ENCODE measurements around the gene RASD1. TPM values are rescaled to one million over a fixed set of nuclear protein-coding genes. Genes with fewer than 3 reads are reported as not detected.

Gene RASD1
- total RNA-seq, 1 donor from 2014 or later: 5.6 TPM

GRCh38 chr17:17485420-17485819 is 10.8 kb downstream of the RASD1 start:
- Mint-ChIP-seq H3K27me3 (no peaks in the 10 kb centered on the region), H3K36me3 (ENCODE audit: insufficient read depth) (peaks cover 17% of the 10 kb centered on the region), H3K4me3 (ENCODE audit: low read depth) (no peak overlapping the region), H3K27ac (no peak overlapping the region), H3K9me3 (ENCODE audit: low read depth) (no peaks in the 10 kb centered on the region), H3K4me1 (ENCODE audit: low read depth) (no peaks in the 10 kb centered on the region)
- no peak for DNase-seq (ENCODE audit: low spot score, unreplicated experiment)
- TF ChIP-seq CTCF (IDR thresholded peaks at IDR 0.05; ENCODE audit: unreplicated experiment): no peak

- no peaks in the 10 kb centered on the region for H3K4me1 Mint-ChIP-seq (ENCODE audit: low read depth)
- TF ChIP-seq CTCF (IDR thresholded peaks at IDR 0.05; ENCODE audit: unreplicated experiment): no peak
- no peak overlapping the region for H3K4me3 Mint-ChIP-seq (ENCODE audit: low read depth)
- no peak for DNase-seq (ENCODE audit: low spot score, unreplicated experiment)
- H3K36me3 Mint-ChIP-seq (ENCODE audit: insufficient read depth): peaks cover 17% of the 10 kb centered on the region
- H3K27ac Mint-ChIP-seq: no peak overlapping the region
- no peaks in the 10 kb centered on the region for H3K9me3 Mint-ChIP-seq (ENCODE audit: low read depth)
- no peaks in the 10 kb centered on the region for H3K27me3 Mint-ChIP-seq
Observed at GRCh38 chr17:17484451-17484899, 11.7 kb downstream of the RASD1 start.

- TF ChIP-seq CTCF (IDR thresholded peaks at IDR 0.05; ENCODE audit: unreplicated experiment): no peak
- no peak overlapping the region for H3K27ac Mint-ChIP-seq
- H3K4me1 Mint-ChIP-seq (ENCODE audit: low read depth): peaks cover 9% of the 10 kb centered on the region
- peaks cover 9% of the 10 kb centered on the region for H3K36me3 Mint-ChIP-seq (ENCODE audit: insufficient read depth)
- DNase-seq (ENCODE audit: low spot score, unreplicated experiment): no peak
- H3K27me3 Mint-ChIP-seq: no peaks in the 10 kb centered on the region
- H3K9me3 Mint-ChIP-seq (ENCODE audit: low read depth): no peaks in the 10 kb centered on the region
- H3K4me3 Mint-ChIP-seq (ENCODE audit: low read depth): no peak overlapping the region
Observed at GRCh38 chr17:17481860-17482259, 14.3 kb downstream of the RASD1 start.

GRCh38 chr17:17480593-17481148 is 15.5 kb downstream of the RASD1 start:
- peaks cover 9% of the 10 kb centered on the region for H3K4me1 Mint-ChIP-seq (ENCODE audit: low read depth)
- H3K27me3 Mint-ChIP-seq: no peaks in the 10 kb centered on the region
- TF ChIP-seq CTCF (IDR thresholded peaks at IDR 0.05; ENCODE audit: unreplicated experiment): no peak
- H3K4me3 Mint-ChIP-seq (ENCODE audit: low read depth): no peak overlapping the region
- peaks cover 7% of the 10 kb centered on the region for H3K36me3 Mint-ChIP-seq (ENCODE audit: insufficient read depth)
- H3K27ac Mint-ChIP-seq: no peak overlapping the region
- no peaks in the 10 kb centered on the region for H3K9me3 Mint-ChIP-seq (ENCODE audit: low read depth)
- DNase-seq (ENCODE audit: low spot score, unreplicated experiment): no peak

- H3K4me3 Mint-ChIP-seq (ENCODE audit: low read depth): peak overlapping the region; percentile 40
- H3K27ac Mint-ChIP-seq: no peak overlapping the region
- H3K27me3 Mint-ChIP-seq: no peaks in the 10 kb centered on the region
- no peak for TF ChIP-seq CTCF (IDR thresholded peaks at IDR 0.05; ENCODE audit: unreplicated experiment)
- H3K36me3 Mint-ChIP-seq (ENCODE audit: insufficient read depth): peaks cover 1% of the 10 kb centered on the region
- no peak for DNase-seq (ENCODE audit: low spot score, unreplicated experiment)
- no peaks in the 10 kb centered on the region for H3K9me3 Mint-ChIP-seq (ENCODE audit: low read depth)
- H3K4me1 Mint-ChIP-seq (ENCODE audit: low read depth): peaks cover 9% of the 10 kb centered on the region
Observed at GRCh38 chr17:17479209-17479608, 17.0 kb downstream of the RASD1 start.

Measured in progenitor cell of endocrine pancreas (in vitro differentiated cells).